DOHH2 (cell line): ENCODE measurements around the gene ZNF79.

ENCODE experiments used
- CTCF ChIP-seq: fragments of 200-600 bp; sonication (generic); IDR thresholded peaks from one replicate; pipeline ENCODE4 v1.5.1; 2014; ENCODE audit warnings: antibody characterized with exemption, mild to moderate bottlenecking, low read depth, low read length; ENCODE audit not compliant: poor library complexity, severe bottlenecking
- EZH2phosphoT487 ChIP-seq: fragments of 200-600 bp; sonication (generic); IDR thresholded peaks from 2 replicates; pipeline ENCODE4 v1.6.1; 2017; ENCODE audit warnings: borderline replicate concordance, mild to moderate bottlenecking, antibody characterized with exemption, low read length, moderate library complexity, mixed read lengths

GRCh38 chr9:127421057-127421456 lies 3.1 kb upstream of the ZNF79 start:
- TF ChIP-seq CTCF: no peak
- no peak for TF ChIP-seq EZH2phosphoT487
